HCT116 (cell line): Measurements from ENCODE around the gene BTBD9. TPM values are rescaled to one million over a fixed set of nuclear protein-coding genes. Genes with fewer than 3 reads are reported as not detected.

Experiments
- ATAC-seq: fragments of 200-7000 bp; cut with Tn5 transposase; 2 replicates; pipeline ENCODE4 v1.9.1; 2020; ENCODE audit warnings: mild to moderate bottlenecking, moderate library complexity
- BruUV-seq: library from RNA; stranded (reverse); fragments of 400-500 nt; replicated peaks from 2 replicates; lab custom pipeline; 2021; lab: Mats Ljungman, UMichigan
- CTCF ChIA-PET: fragments of 300-600 bp; sonication (Branson Sonifier 250); formaldehyde crosslinking; loops from one replicate; lab custom pipeline; 2021; ENCODE audit warnings: antibody characterized with exemption; lab: Charles Lee
- POLR2A ChIA-PET: fragments of 300-600, 350-600 bp; sonication (Branson Sonifier 250); formaldehyde crosslinking; loops from one replicate; lab custom pipeline; 2021; ENCODE audit warnings: antibody characterized with exemption; lab: Charles Lee
- RAD21 ChIA-PET, 2 experiments: fragments of 300-600 bp; sonication (Branson Sonifier 250); formaldehyde crosslinking; loops; one replicate each; lab custom pipeline; 2023; ENCODE audit warnings: low total read pairs in 2 of 2; ENCODE audit not compliant: uncharacterized antibody in 2 of 2, unreplicated experiment in 2 of 2, low non-redundant PET in 1 of 2; lab: Charles Lee
- DNase-seq: peaks from one replicate; pipeline ENCODE4 v3.0.0-alpha.2; 2010; ENCODE audit warnings: low read depth, low spot score
- H2AFZ ChIP-seq: fragments of 200-600 bp; shearing (Covaris generic), sonication (generic); 2 replicates; pipeline ENCODE4 v1.6.1; 2017; ENCODE audit warnings: low read depth, mixed run types, mixed read lengths, antibody characterized with exemption, low read length; ENCODE audit not compliant: poor library complexity, severe bottlenecking
- H3K27ac ChIP-seq: 2 replicates; pipeline ENCODE4 v1.5.1; 2012; ENCODE audit warnings: low read depth, low read length
- H3K27me3 ChIP-seq: fragments of 200-600 bp; sonication (generic); 2 replicates; pipeline ENCODE4 v1.6.1; 2016; ENCODE audit warnings: mixed run types, low read length, mixed read lengths; ENCODE audit not compliant: insufficient read depth
- H3K36me3 ChIP-seq, 2 experiments: fragments of 200-500 bp in 1 of 2; fragments of 200-600 bp in 1 of 2; sonication (Bioruptor generic) in 1 of 2; sonication (generic) in 1 of 2; 2 replicates each; pipeline versions ENCODE4 v1.5.1 to v1.6.1; 2014 to 2016; ENCODE audit warnings: low read length in 2 of 2, inconsistent platforms in 1 of 2, mixed read lengths in 1 of 2, mixed run types in 1 of 2; ENCODE audit not compliant: insufficient read depth in 2 of 2, control insufficient read depth in 1 of 2
- H3K4me1 ChIP-seq, 2 experiments: fragments of 200-600 bp in 1 of 2; sonication (generic) in 1 of 2; 2 replicates each; pipeline versions ENCODE4 v1.5.1 to v1.6.1; 2012 to 2017; ENCODE audit warnings: low read length in 2 of 2, inconsistent platforms in 1 of 2, mild to moderate bottlenecking in 1 of 2, mixed read lengths in 1 of 2, mixed run types in 1 of 2, moderate library complexity in 1 of 2; ENCODE audit not compliant: insufficient read depth in 2 of 2, control insufficient read depth in 1 of 2
- H3K4me2 ChIP-seq: fragments of 200-600 bp; sonication (generic); 2 replicates; pipeline ENCODE4 v1.6.1; 2017; ENCODE audit warnings: mixed run types, low read length, mixed read lengths
- H3K4me3 ChIP-seq, 2 experiments: fragments of 200-600 bp in 1 of 2; sonication (generic) in 1 of 2; replicated peaks in 1 of 2; 2 replicates each; pipeline ENCODE4 v1.5.1; 2011 to 2016; ENCODE audit warnings: low read length in 2 of 2, control low read depth in 1 of 2, low read depth in 1 of 2, mild to moderate bottlenecking in 1 of 2, mixed read lengths in 1 of 2, mixed run types in 1 of 2
- H3K79me2 ChIP-seq: fragments of 200-600 bp; sonication (generic); 2 replicates; pipeline ENCODE4 v1.6.1; 2017; ENCODE audit warnings: mild to moderate bottlenecking, mixed run types, low read length, moderate library complexity, mixed read lengths; ENCODE audit not compliant: insufficient read depth
- H3K9ac ChIP-seq: fragments of 200-600 bp; sonication (generic); 2 replicates; pipeline ENCODE4 v1.6.1; 2016; ENCODE audit warnings: low read length, mixed read lengths
- H3K9me2 ChIP-seq: fragments of 200-600 bp; sonication (generic), shearing (Covaris generic); 2 replicates; pipeline ENCODE4 v1.6.1; 2017; ENCODE audit warnings: mixed run types, mild to moderate bottlenecking, moderate library complexity; ENCODE audit not compliant: insufficient read depth
- H3K9me3 ChIP-seq, 2 experiments: fragments of 200-500 bp in 1 of 2; fragments of 200-600 bp in 1 of 2; sonication (Bioruptor generic) in 1 of 2; sonication (generic) in 1 of 2; 2 replicates each; pipeline ENCODE4 v1.6.1; 2014 to 2017; ENCODE audit warnings: low read length in 2 of 2, mixed read lengths in 2 of 2, inconsistent platforms in 1 of 2, low read depth in 1 of 2, mild to moderate bottlenecking in 1 of 2, mixed run types in 1 of 2, moderate library complexity in 1 of 2; ENCODE audit not compliant: control insufficient read depth in 1 of 2, insufficient read depth in 1 of 2
- H4K20me1 ChIP-seq: fragments of 200-600 bp; sonication (generic), shearing (Covaris generic); 2 replicates; pipeline ENCODE4 v1.6.1; 2017; ENCODE audit warnings: mixed run types, mild to moderate bottlenecking, moderate library complexity; ENCODE audit not compliant: insufficient read depth
- CBX3 ChIP-seq: IDR thresholded peaks from 2 replicates; pipeline ENCODE4 v1.6.1; 2012; ENCODE audit warnings: low read depth
- EGR1 ChIP-seq: IDR thresholded peaks from 2 replicates; pipeline ENCODE4 v1.6.1; 2012; ENCODE audit warnings: low read depth
- ELF1 ChIP-seq: IDR thresholded peaks from 2 replicates; pipeline ENCODE4 v1.6.1; 2012; ENCODE audit warnings: low read depth, borderline replicate concordance
- EZH2 ChIP-seq: fragments of 200-600 bp; sonication (generic); IDR thresholded peaks from 2 replicates; pipeline ENCODE4 v1.6.1; 2017; ENCODE audit warnings: antibody characterized with exemption, mixed run types
- FOSL1 ChIP-seq: IDR thresholded peaks from 2 replicates; pipeline ENCODE4 v1.6.1; 2012; ENCODE audit warnings: low read depth
- JUND ChIP-seq: IDR thresholded peaks from 2 replicates; pipeline ENCODE4 v1.6.1; 2012
- RAD21 ChIP-seq: IDR thresholded peaks from 2 replicates; pipeline ENCODE4 v1.6.1; 2012; ENCODE audit warnings: low read depth, mild to moderate bottlenecking
- SP1 ChIP-seq: IDR thresholded peaks from 2 replicates; pipeline ENCODE4 v1.6.1; 2012; ENCODE audit warnings: low read depth
- SRF ChIP-seq: IDR thresholded peaks from 2 replicates; pipeline ENCODE4 v1.6.1; 2012; ENCODE audit warnings: low read depth
- TCF7L2 ChIP-seq: IDR thresholded peaks from 2 replicates; pipeline ENCODE4 v1.7.0; 2011; ENCODE audit warnings: borderline replicate concordance, inconsistent platforms; ENCODE audit not compliant: insufficient read depth, insufficient read length; ENCODE audit errors: extremely low read depth
- YY1 ChIP-seq: IDR thresholded peaks from 2 replicates; pipeline ENCODE4 v1.6.1; 2011; ENCODE audit warnings: low read length, low read depth, moderate library complexity, mild to moderate bottlenecking; ENCODE audit not compliant: insufficient replicate concordance; ENCODE audit errors: extremely low read depth
- intact Hi-C: fragments of 100-400 bp; cut with micrococcal nuclease; formaldehyde crosslinking; loops from 2 replicates; pipeline ENCODE4 v1.10.0; 2022
- total RNA-seq: library from RNA; stranded (reverse); gene quantifications from one replicate; pipeline ENCODE4 v1.2.1, GENCODE V29; 2021; ENCODE audit not compliant: unreplicated experiment
- TF ChIP-seq, protein P1 (sequence below), 3 experiments: fragments of 200-600 bp in 1 of 3; sonication (generic) in 1 of 3; IDR thresholded peaks in 2 of 3; conservative IDR thresholded peaks in 1 of 3; 2 replicates each; pipeline ENCODE4 v1.5.1; 2012 to 2017; ENCODE audit warnings: low read depth in 2 of 3, low read length in 2 of 3, antibody characterized with exemption in 1 of 3, borderline replicate concordance in 1 of 3, control low read depth in 1 of 3, mild to moderate bottlenecking in 1 of 3, mixed read lengths in 1 of 3, mixed run types in 1 of 3, moderate library complexity in 1 of 3; ENCODE audit not compliant: insufficient read depth in 1 of 3
- TF ChIP-seq, protein P2 (sequence below): IDR thresholded peaks from 2 replicates; pipeline ENCODE4 v1.6.1; 2011; ENCODE audit warnings: mild to moderate bottlenecking, low read length, moderate library complexity; ENCODE audit not compliant: insufficient replicate concordance; ENCODE audit errors: extremely low read depth
- TF ChIP-seq, protein P3 (sequence below): IDR thresholded peaks from 2 replicates; pipeline ENCODE4 v1.6.1; 2012; ENCODE audit warnings: low read depth

Gene BTBD9
- total RNA-seq, 1 experiment from 2014 or later: 10.9 TPM

DNA sequence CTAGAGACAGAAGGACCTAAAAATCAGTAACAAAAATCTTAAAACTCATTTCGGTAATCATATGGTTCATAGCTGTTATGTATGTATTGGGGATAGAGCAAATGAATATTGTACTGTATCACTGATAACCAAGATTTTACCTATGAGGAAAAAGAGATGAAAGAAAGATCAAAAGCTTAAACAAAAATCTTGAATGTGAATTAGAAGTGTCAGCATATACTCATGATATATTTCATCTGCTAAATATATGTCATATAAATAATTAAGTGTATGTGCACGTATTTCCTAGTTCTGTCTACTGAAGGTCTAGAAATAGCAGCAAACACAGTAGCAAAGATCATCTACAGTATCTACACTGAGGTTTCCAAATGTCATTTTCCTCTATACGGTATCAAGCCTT, 299.8 kb downstream of the BTBD9 start:
- Histone ChIP-seq H3K79me2 (no peaks in the 10 kb centered on the region), H3K4me2 (no peak overlapping the region), H3K4me3 (no peak overlapping the region), H3K27ac (no peak overlapping the region), H2AFZ (no peak overlapping the region), H3K9ac (no peak overlapping the region), H3K27me3 (no peaks in the 10 kb centered on the region), H4K20me1 (no peaks in the 10 kb centered on the region), H3K9me3 (no peaks in the 10 kb centered on the region), H3K36me3 (no peaks in the 10 kb centered on the region), H3K9me2 (no peaks in the 10 kb centered on the region), H3K4me1 (no peaks in the 10 kb centered on the region)
- TF ChIP-seq RAD21 (no peak), EZH2 (no peak), CBX3 (no peak), FOSL1 (no peak), ELF1 (no peak), YY1 (no peak), SP1 (no peak), TCF7L2 (no peak), EGR1 (no peak), SRF (no peak), JUND (no peak)
- TF ChIP-seq, protein P1, sequence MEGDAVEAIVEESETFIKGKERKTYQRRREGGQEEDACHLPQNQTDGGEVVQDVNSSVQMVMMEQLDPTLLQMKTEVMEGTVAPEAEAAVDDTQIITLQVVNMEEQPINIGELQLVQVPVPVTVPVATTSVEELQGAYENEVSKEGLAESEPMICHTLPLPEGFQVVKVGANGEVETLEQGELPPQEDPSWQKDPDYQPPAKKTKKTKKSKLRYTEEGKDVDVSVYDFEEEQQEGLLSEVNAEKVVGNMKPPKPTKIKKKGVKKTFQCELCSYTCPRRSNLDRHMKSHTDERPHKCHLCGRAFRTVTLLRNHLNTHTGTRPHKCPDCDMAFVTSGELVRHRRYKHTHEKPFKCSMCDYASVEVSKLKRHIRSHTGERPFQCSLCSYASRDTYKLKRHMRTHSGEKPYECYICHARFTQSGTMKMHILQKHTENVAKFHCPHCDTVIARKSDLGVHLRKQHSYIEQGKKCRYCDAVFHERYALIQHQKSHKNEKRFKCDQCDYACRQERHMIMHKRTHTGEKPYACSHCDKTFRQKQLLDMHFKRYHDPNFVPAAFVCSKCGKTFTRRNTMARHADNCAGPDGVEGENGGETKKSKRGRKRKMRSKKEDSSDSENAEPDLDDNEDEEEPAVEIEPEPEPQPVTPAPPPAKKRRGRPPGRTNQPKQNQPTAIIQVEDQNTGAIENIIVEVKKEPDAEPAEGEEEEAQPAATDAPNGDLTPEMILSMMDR (IDR thresholded peaks at IDR 0.05 in 2 of 3, conservative IDR thresholded peaks at IDR 0.05 in 1 of 3; ENCODE audit: borderline replicate concordance in 1 of 3, insufficient read depth in 1 of 3, low read depth in 2 of 3, low read length in 2 of 3): no peak
- TF ChIP-seq, protein P2, sequence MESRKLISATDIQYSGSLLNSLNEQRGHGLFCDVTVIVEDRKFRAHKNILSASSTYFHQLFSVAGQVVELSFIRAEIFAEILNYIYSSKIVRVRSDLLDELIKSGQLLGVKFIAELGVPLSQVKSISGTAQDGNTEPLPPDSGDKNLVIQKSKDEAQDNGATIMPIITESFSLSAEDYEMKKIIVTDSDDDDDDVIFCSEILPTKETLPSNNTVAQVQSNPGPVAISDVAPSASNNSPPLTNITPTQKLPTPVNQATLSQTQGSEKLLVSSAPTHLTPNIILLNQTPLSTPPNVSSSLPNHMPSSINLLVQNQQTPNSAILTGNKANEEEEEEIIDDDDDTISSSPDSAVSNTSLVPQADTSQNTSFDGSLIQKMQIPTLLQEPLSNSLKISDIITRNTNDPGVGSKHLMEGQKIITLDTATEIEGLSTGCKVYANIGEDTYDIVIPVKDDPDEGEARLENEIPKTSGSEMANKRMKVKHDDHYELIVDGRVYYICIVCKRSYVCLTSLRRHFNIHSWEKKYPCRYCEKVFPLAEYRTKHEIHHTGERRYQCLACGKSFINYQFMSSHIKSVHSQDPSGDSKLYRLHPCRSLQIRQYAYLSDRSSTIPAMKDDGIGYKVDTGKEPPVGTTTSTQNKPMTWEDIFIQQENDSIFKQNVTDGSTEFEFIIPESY: no peak
- TF ChIP-seq, protein P3, sequence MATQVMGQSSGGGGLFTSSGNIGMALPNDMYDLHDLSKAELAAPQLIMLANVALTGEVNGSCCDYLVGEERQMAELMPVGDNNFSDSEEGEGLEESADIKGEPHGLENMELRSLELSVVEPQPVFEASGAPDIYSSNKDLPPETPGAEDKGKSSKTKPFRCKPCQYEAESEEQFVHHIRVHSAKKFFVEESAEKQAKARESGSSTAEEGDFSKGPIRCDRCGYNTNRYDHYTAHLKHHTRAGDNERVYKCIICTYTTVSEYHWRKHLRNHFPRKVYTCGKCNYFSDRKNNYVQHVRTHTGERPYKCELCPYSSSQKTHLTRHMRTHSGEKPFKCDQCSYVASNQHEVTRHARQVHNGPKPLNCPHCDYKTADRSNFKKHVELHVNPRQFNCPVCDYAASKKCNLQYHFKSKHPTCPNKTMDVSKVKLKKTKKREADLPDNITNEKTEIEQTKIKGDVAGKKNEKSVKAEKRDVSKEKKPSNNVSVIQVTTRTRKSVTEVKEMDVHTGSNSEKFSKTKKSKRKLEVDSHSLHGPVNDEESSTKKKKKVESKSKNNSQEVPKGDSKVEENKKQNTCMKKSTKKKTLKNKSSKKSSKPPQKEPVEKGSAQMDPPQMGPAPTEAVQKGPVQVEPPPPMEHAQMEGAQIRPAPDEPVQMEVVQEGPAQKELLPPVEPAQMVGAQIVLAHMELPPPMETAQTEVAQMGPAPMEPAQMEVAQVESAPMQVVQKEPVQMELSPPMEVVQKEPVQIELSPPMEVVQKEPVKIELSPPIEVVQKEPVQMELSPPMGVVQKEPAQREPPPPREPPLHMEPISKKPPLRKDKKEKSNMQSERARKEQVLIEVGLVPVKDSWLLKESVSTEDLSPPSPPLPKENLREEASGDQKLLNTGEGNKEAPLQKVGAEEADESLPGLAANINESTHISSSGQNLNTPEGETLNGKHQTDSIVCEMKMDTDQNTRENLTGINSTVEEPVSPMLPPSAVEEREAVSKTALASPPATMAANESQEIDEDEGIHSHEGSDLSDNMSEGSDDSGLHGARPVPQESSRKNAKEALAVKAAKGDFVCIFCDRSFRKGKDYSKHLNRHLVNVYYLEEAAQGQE: no peak
- BruUV-seq: no TSS peak
- ChIA-PET RAD21 (no interaction called here), CTCF (no interaction called here), POLR2A (no interaction called here)
- intact Hi-C loops: no loop called here
- no peak for DNase-seq
- no peak for ATAC-seq
